Skeletal muscle tissue (tissue), 4 donors: ENCODE data around the gene GPR137B. TPM values are rescaled to one million over a fixed set of nuclear protein-coding genes. Genes with fewer than 3 reads are reported as not detected.
"Not testable (repeated sequence)": the region's sequence is repeated elsewhere in the genome, so short reads cannot be mapped to it uniquely, and the experiment has no call there.

ENCODE experiments used
- H3K27ac ChIP-seq: one replicate; pipeline ENCODE4 v1.7.0; 2013; ENCODE audit warnings: mild to moderate bottlenecking, low read depth, low read length, inconsistent platforms
- H3K27me3 ChIP-seq, 3 donors: one replicate each; pipeline ENCODE4 v1.7.0; 2013; ENCODE audit warnings: low read length in 3 of 3; ENCODE audit not compliant: control insufficient read depth in 3 of 3, insufficient read depth in 3 of 3
- H3K36me3 ChIP-seq, 3 donors: one replicate each; pipeline ENCODE4 v1.7.0; 2013; ENCODE audit warnings: low read length in 3 of 3; ENCODE audit not compliant: control insufficient read depth in 3 of 3, insufficient read depth in 3 of 3
- H3K4me1 ChIP-seq, 3 donors: one replicate each; pipeline ENCODE4 v1.7.0; 2013; ENCODE audit warnings: low read length in 3 of 3, mild to moderate bottlenecking in 3 of 3; ENCODE audit not compliant: control insufficient read depth in 3 of 3, insufficient read depth in 3 of 3
- H3K4me3 ChIP-seq, 3 donors: one replicate each; pipeline ENCODE4 v1.7.0; 2013; ENCODE audit warnings: low read length in 3 of 3
- H3K9ac ChIP-seq, 3 donors: one replicate each; pipeline ENCODE4 v1.7.0; 2013; ENCODE audit warnings: low read length in 3 of 3, mild to moderate bottlenecking in 3 of 3, moderate library complexity in 2 of 3, low read depth in 1 of 3
- H3K9me3 ChIP-seq, 3 donors: one replicate each; pipeline ENCODE4 v1.7.0; 2013; ENCODE audit warnings: low read length in 3 of 3; ENCODE audit not compliant: control insufficient read depth in 3 of 3
- total RNA-seq: library from RNA; depleted of rRNA; stranded (reverse); fragments of >200 nt; gene quantifications from one replicate; pipeline ENCODE4 v1.2.3, GENCODE V29; 2014
- donor health status: Osteomylitis.

The GPR137B gene
- total RNA-seq, 1 donor from 2014 or later: 8.9 TPM

- Histone ChIP-seq H3K36me3 (no peaks in the 10 kb centered on the region), H3K4me1 (peaks cover 0 to 7% (median 0%) of the 10 kb centered on the region in 3 donors), H3K9me3 (no peaks in the 10 kb centered on the region), H3K4me3 (no peak overlapping the region), H3K9ac (no peak overlapping the region), H3K27me3 (peaks cover 0 to 4% (median 0%) of the 10 kb centered on the region in 3 donors), H3K27ac (no peak overlapping the region)
Observed at GRCh38 chr1:236150311-236150955, 8.1 kb downstream of the GPR137B start.

GRCh38 chr1:236150986-236151385 lies 8.6 kb downstream of the GPR137B start:
- peaks cover 0 to 7% (median 0%) of the 10 kb centered on the region in 3 donors for H3K4me1 ChIP-seq

GRCh38 chr1:236151739-236152424 lies 9.5 kb downstream of the GPR137B start:
- no peaks in the 10 kb centered on the region for H3K9me3 ChIP-seq
- no peaks in the 10 kb centered on the region for H3K27me3 ChIP-seq
- H3K4me1 ChIP-seq: peaks cover 0 to 7% (median 0%) of the 10 kb centered on the region in 3 donors
- H3K9ac ChIP-seq: no peak overlapping the region
- H3K4me3 ChIP-seq: no peak overlapping the region
- no peak overlapping the region for H3K27ac ChIP-seq
- no peaks in the 10 kb centered on the region for H3K36me3 ChIP-seq

More at GRCh38 chr1:236150986-236151385, 8.6 kb downstream of the GPR137B start:
- Histone ChIP-seq H3K27me3 (peaks cover 0 to 4% (median 0%) of the 10 kb centered on the region in 3 donors), H3K36me3 (no peaks in the 10 kb centered on the region), H3K9ac (no peak overlapping the region), H3K27ac (no peak overlapping the region), H3K4me3 (no peak overlapping the region), H3K9me3 (no peaks in the 10 kb centered on the region)

- Histone ChIP-seq H3K9ac (no peak overlapping the region), H3K36me3 (no peaks in the 10 kb centered on the region), H3K27me3 (no peaks in the 10 kb centered on the region), H3K4me1 (peaks cover 0 to 7% (median 0%) of the 10 kb centered on the region in 3 donors), H3K27ac (no peak overlapping the region), H3K4me3 (no peak overlapping the region), H3K9me3 (no peaks in the 10 kb centered on the region)
Observed at GRCh38 chr1:236154126-236154525, 11.8 kb downstream of the GPR137B start.

- Histone ChIP-seq H3K9me3 (no peaks in the 10 kb centered on the region), H3K27me3 (no peaks in the 10 kb centered on the region), H3K4me1 (peaks cover 0 to 4% (median 0%) of the 10 kb centered on the region in 3 donors), H3K27ac (no peak overlapping the region), H3K36me3 (no peaks in the 10 kb centered on the region), H3K9ac (no peak overlapping the region), H3K4me3 (no peak overlapping the region)
Observed at GRCh38 chr1:236154671-236155398, 12.5 kb downstream of the GPR137B start.

- no peaks in the 10 kb centered on the region for H3K27me3 ChIP-seq
- no peak overlapping the region for H3K4me3 ChIP-seq
- H3K9ac ChIP-seq: no peak overlapping the region
- no peaks in the 10 kb centered on the region for H3K36me3 ChIP-seq
- H3K27ac ChIP-seq: no peak overlapping the region
- no peaks in the 10 kb centered on the region for H3K4me1 ChIP-seq
- peaks cover 0 to 4% (median 2%) of the 10 kb centered on the region in 3 donors for H3K9me3 ChIP-seq
Observed at GRCh38 chr1:236155399-236155767, 13.0 kb downstream of the GPR137B start.

- Histone ChIP-seq H3K9ac (no peak overlapping the region), H3K4me1 (no peaks in the 10 kb centered on the region), H3K9me3 (peaks cover 1 to 5% (median 5%) of the 10 kb centered on the region in 3 donors), H3K4me3 (no peak overlapping the region), H3K27me3 (no peaks in the 10 kb centered on the region), H3K27ac (no peak overlapping the region), H3K36me3 (no peaks in the 10 kb centered on the region)
Observed at GRCh38 chr1:236155841-236156503, 13.6 kb downstream of the GPR137B start.

- peaks cover 2 to 9% (median 7%) of the 10 kb centered on the region in 3 donors for H3K9me3 ChIP-seq
- H3K9ac ChIP-seq: no peak overlapping the region
- H3K36me3 ChIP-seq: no peaks in the 10 kb centered on the region
- H3K4me1 ChIP-seq: no peaks in the 10 kb centered on the region
- no peak overlapping the region for H3K4me3 ChIP-seq
- no peak overlapping the region for H3K27ac ChIP-seq
- H3K27me3 ChIP-seq: no peaks in the 10 kb centered on the region
Observed at GRCh38 chr1:236156512-236157208, 14.3 kb downstream of the GPR137B start.

GRCh38 chr1:236158072-236158471 lies 15.7 kb downstream of the GPR137B start:
- not testable (repeated sequence) for H3K4me3 ChIP-seq, H3K9ac ChIP-seq, H3K36me3 ChIP-seq, H3K27ac ChIP-seq, H3K27me3 ChIP-seq, H3K9me3 ChIP-seq, H3K4me1 ChIP-seq
